H9 (cell line): ENCODE results near the gene MCF2L2. TPM values are rescaled to one million over a fixed set of nuclear protein-coding genes. Genes with fewer than 3 reads are reported as not detected.

Experiments used
- DNase-seq: peaks from one replicate; pipeline ENCODE4 v3.0.0-alpha.2; 2017
- H2AFZ ChIP-seq: one replicate; pipeline ENCODE4 v1.6.1; 2013; ENCODE audit warnings: mild to moderate bottlenecking, low read length, control low read depth, moderate library complexity
- H2AK5ac ChIP-seq: 2 replicates; pipeline ENCODE4 v1.6.1; 2013; ENCODE audit warnings: low read length, control low read depth, mixed read lengths; ENCODE audit not compliant: insufficient read length
- H2BK120ac ChIP-seq: one replicate; pipeline ENCODE4 v1.6.1; 2013; ENCODE audit warnings: low read depth, mild to moderate bottlenecking, low read length, control low read depth, inconsistent platforms; ENCODE audit not compliant: poor library complexity, severe bottlenecking
- H2BK12ac ChIP-seq: 2 replicates; pipeline ENCODE4 v1.6.1; 2013; ENCODE audit warnings: low read length, control low read depth, mixed read lengths, low read depth; ENCODE audit not compliant: insufficient read length
- H2BK15ac ChIP-seq: 2 replicates; pipeline ENCODE4 v1.6.1; 2013; ENCODE audit warnings: low read depth, low read length, control low read depth
- H2BK20ac ChIP-seq: one replicate; pipeline ENCODE4 v1.6.1; 2013; ENCODE audit warnings: low read depth, mild to moderate bottlenecking, low read length, control low read depth, inconsistent platforms; ENCODE audit not compliant: poor library complexity, severe bottlenecking
- H2BK5ac ChIP-seq: 2 replicates; pipeline ENCODE4 v1.6.1; 2013; ENCODE audit warnings: low read length, control low read depth, mixed read lengths; ENCODE audit not compliant: insufficient read length
- H3K14ac ChIP-seq: 2 replicates; pipeline ENCODE4 v1.6.1; 2013; ENCODE audit warnings: low read length, control low read depth; ENCODE audit not compliant: insufficient read depth
- H3K18ac ChIP-seq: 2 replicates; pipeline ENCODE4 v1.6.1; 2013; ENCODE audit warnings: low read depth, mild to moderate bottlenecking, mixed read lengths, low read length, control low read depth; ENCODE audit not compliant: insufficient read length
- H3K23ac ChIP-seq: 2 replicates; pipeline ENCODE4 v1.6.1; 2013; ENCODE audit warnings: low read length, control low read depth, mixed read lengths, low read depth; ENCODE audit not compliant: insufficient read length
- H3K23me2 ChIP-seq: 2 replicates; pipeline ENCODE4 v1.6.1; 2013; ENCODE audit warnings: low read depth, mild to moderate bottlenecking, mixed read lengths, low read length, control low read depth; ENCODE audit not compliant: insufficient read length, poor library complexity, severe bottlenecking
- H3K27ac ChIP-seq: 2 replicates; pipeline ENCODE4 v1.5.1; 2013; ENCODE audit warnings: low read length, control low read depth, mixed read lengths, low read depth; ENCODE audit not compliant: insufficient read length
- H3K27me3 ChIP-seq: 2 replicates; pipeline ENCODE4 v1.6.1; 2013; ENCODE audit warnings: low read length, control low read depth, inconsistent platforms; ENCODE audit not compliant: insufficient read depth
- H3K4ac ChIP-seq: 2 replicates; pipeline ENCODE4 v1.6.1; 2013; ENCODE audit warnings: low read depth, mild to moderate bottlenecking, control low read depth, inconsistent platforms, low read length, moderate library complexity
- H3K4me1 ChIP-seq: 2 replicates; pipeline ENCODE4 v1.6.1; 2013; ENCODE audit warnings: low read length, control low read depth, inconsistent platforms; ENCODE audit not compliant: insufficient read depth
- H3K4me2 ChIP-seq: 2 replicates; pipeline ENCODE4 v1.6.1; 2013; ENCODE audit warnings: low read length, control low read depth, mixed read lengths; ENCODE audit not compliant: insufficient read length, insufficient read depth
- H3K56ac ChIP-seq: 2 replicates; pipeline ENCODE4 v1.6.1; 2013; ENCODE audit warnings: low read depth, mild to moderate bottlenecking, mixed read lengths, low read length, control low read depth; ENCODE audit not compliant: insufficient read length
- H3K79me1 ChIP-seq: 2 replicates; pipeline ENCODE4 v1.6.1; 2013; ENCODE audit warnings: low read depth, mild to moderate bottlenecking, moderate library complexity, low read length, control low read depth, inconsistent platforms; ENCODE audit not compliant: insufficient read depth, poor library complexity, severe bottlenecking
- H3K79me2 ChIP-seq: 2 replicates; pipeline ENCODE4 v1.6.1; 2013; ENCODE audit warnings: low read length, control low read depth, inconsistent platforms; ENCODE audit not compliant: insufficient read depth
- H3K9ac ChIP-seq: 2 replicates; pipeline ENCODE4 v1.6.1; 2013; ENCODE audit warnings: low read length, control low read depth, mixed read lengths; ENCODE audit not compliant: insufficient read length; ENCODE audit errors: extremely low read depth
- H3K9me3 ChIP-seq: one replicate; pipeline ENCODE4 v1.6.1; 2013; ENCODE audit warnings: low read depth, low read length, inconsistent platforms; ENCODE audit not compliant: control insufficient read depth
- H3T11ph ChIP-seq: one replicate; pipeline ENCODE4 v1.6.1; 2013; ENCODE audit warnings: mild to moderate bottlenecking, low read length, control low read depth, inconsistent platforms
- H4K20me1 ChIP-seq: one replicate; pipeline ENCODE4 v1.6.1; 2013; ENCODE audit not compliant: control insufficient read depth, insufficient read length, insufficient read depth
- H4K5ac ChIP-seq: 2 replicates; pipeline ENCODE4 v1.6.1; 2013; ENCODE audit warnings: low read depth, mild to moderate bottlenecking, mixed read lengths, low read length, control low read depth; ENCODE audit not compliant: insufficient read length
- H4K8ac ChIP-seq: replicated peaks from 2 replicates; pipeline ENCODE4 v1.6.1; 2013; ENCODE audit warnings: low read length, control low read depth, mixed read lengths, low read depth; ENCODE audit not compliant: insufficient read length
- H4K91ac ChIP-seq: 2 replicates; pipeline ENCODE4 v1.6.1; 2013; ENCODE audit warnings: low read depth, mild to moderate bottlenecking, moderate library complexity, mixed read lengths, low read length, control low read depth; ENCODE audit not compliant: insufficient read length
- H3K27ac Mint-ChIP-seq, 3 experiments: 2 replicates in 2 of 3; 3 replicates in 1 of 3; pipeline ENCODE4 v1.8.0; 2020 to 2021; ENCODE audit warnings: mixed read lengths in 3 of 3, mild to moderate bottlenecking in 1 of 3, moderate library complexity in 1 of 3
- H3K27me3 Mint-ChIP-seq: 2 replicates; pipeline ENCODE4 v1.8.0; 2021; ENCODE audit warnings: low read depth, mild to moderate bottlenecking, moderate library complexity, mixed read lengths
- H3K36me3 Mint-ChIP-seq, 3 experiments: 2 replicates in 2 of 3; 3 replicates in 1 of 3; pipeline ENCODE4 v1.8.0; 2020 to 2021; ENCODE audit warnings: low read depth in 3 of 3, mixed read lengths in 3 of 3; ENCODE audit not compliant: insufficient read depth in 1 of 3
- H3K4me1 Mint-ChIP-seq, 2 experiments: 2 replicates each; pipeline ENCODE4 v1.8.0; 2020; ENCODE audit warnings: mixed read lengths in 2 of 2
- H3K4me3 Mint-ChIP-seq, 2 experiments: 2 replicates in 1 of 2; 3 replicates in 1 of 2; pipeline ENCODE4 v1.8.0; 2020 to 2021; ENCODE audit warnings: mild to moderate bottlenecking in 2 of 2, mixed read lengths in 2 of 2, moderate library complexity in 1 of 2
- H3K9me3 Mint-ChIP-seq, 2 experiments: 2 replicates in 1 of 2; 3 replicates in 1 of 2; pipeline ENCODE4 v1.8.0; 2020; ENCODE audit warnings: mild to moderate bottlenecking in 2 of 2, mixed read lengths in 2 of 2, moderate library complexity in 1 of 2
- CTCF ChIP-seq: fragments of 200-600 bp; sonication (generic); conservative IDR thresholded peaks from 3 replicates; pipeline ENCODE4 v1.8.0; 2021; ENCODE audit warnings: antibody characterized with exemption, mild to moderate bottlenecking
- WGBS: extraction: QIAGEN DNeasy Blood & Tissue Kit; methylation state at CpG from one replicate; pipeline ENCODE4 v1.1.7; 2013; ENCODE audit warnings: missing lambda C conversion rate, low lambda C conversion rate, mixed read lengths; ENCODE audit not compliant: insufficient read length; ENCODE audit errors: extremely low coverage; 5-methylcytosine and 5-hydroxymethylcytosine counted together
- total RNA-seq: library from RNA; stranded (reverse); gene quantifications from 2 replicates; pipeline ENCODE4 v1.2.1, GENCODE V29; 2021

Gene MCF2L2
- total RNA-seq, 1 experiment from 2014 or later: 6.4 TPM

- H4K5ac ChIP-seq: no peak overlapping the region
- H2BK15ac ChIP-seq: no peak overlapping the region
- H4K8ac ChIP-seq: no peak overlapping the region
- Mint-ChIP-seq H3K4me3 (no peak overlapping the region), H3K4me1 (peaks cover 31 to 43% of the 10 kb centered on the region in 2 experiments), H3K9me3 (no peaks in the 10 kb centered on the region), H3K27me3 (no peaks in the 10 kb centered on the region), H3K27ac (peak overlapping the region in 2 of 3 experiments; percentile 67 to 75; a peak in 2 of 7 replicates), H3K36me3 (peaks cover 0 to 12% (median 1%) of the 10 kb centered on the region in 3 experiments; a peak in 2 of 7 replicates)
- H3K4ac ChIP-seq: no peak overlapping the region
- no peak overlapping the region for H2AFZ ChIP-seq
- no peak overlapping the region for H2AK5ac ChIP-seq
- no peaks in the 10 kb centered on the region for H3K79me1 ChIP-seq
- H3K23ac ChIP-seq: no peak overlapping the region
- no peaks in the 10 kb centered on the region for H3K79me2 ChIP-seq
- H3K9me3 ChIP-seq: no peaks in the 10 kb centered on the region
- no peak overlapping the region for H3K9ac ChIP-seq
- no peak overlapping the region for H3T11ph ChIP-seq
- H3K56ac ChIP-seq: no peak overlapping the region
- no peaks in the 10 kb centered on the region for H3K27me3 ChIP-seq
- H3K4me1 ChIP-seq: 0 out of 2 replicates have a peak, but pooled peaks cover 4% of the 10 kb centered on the region
- peak; percentile 57 for DNase-seq
- no peak overlapping the region for H2BK120ac ChIP-seq
- peak; percentile 83 for TF ChIP-seq CTCF
- no peak overlapping the region for H3K27ac ChIP-seq
- WGBS: no CpG with 5 or more reads among the region's 11 CpGs
- H3K4me2 ChIP-seq: no peak overlapping the region
- H3K23me2 ChIP-seq: no peaks in the 10 kb centered on the region
- no peak overlapping the region for H3K18ac ChIP-seq
- no peak overlapping the region for H4K91ac ChIP-seq
- no peak overlapping the region for H2BK5ac ChIP-seq
- no peak overlapping the region for H2BK20ac ChIP-seq
- no peak overlapping the region for H3K14ac ChIP-seq
- no peak overlapping the region for H2BK12ac ChIP-seq
- no peaks in the 10 kb centered on the region for H4K20me1 ChIP-seq
Measured at GRCh38 chr3:183385698-183386613, 42.5 kb downstream of the MCF2L2 start.
